WTC11 (cell line): Measurements from ENCODE around the gene AGBL1.

ENCODE experiments used
- ATF2 ChIP-seq: sonication (generic); formaldehyde crosslinking; IDR thresholded peaks from 2 replicates; pipeline ENCODE4 v1.8.1; 2022; ENCODE audit warnings: low read depth, missing genetic modification reagents, borderline replicate concordance
- CTCF ChIP-seq: fragments of 200-600 bp; IDR thresholded peaks from 2 replicates; pipeline ENCODE4 v1.8.0; 2022; ENCODE audit warnings: antibody characterized with exemption
- EMX1 ChIP-seq: fragments of 250-450 bp; sonication (Bioruptor Pico); IDR thresholded peaks from 2 replicates; pipeline ENCODE4 v1.8.0; 2021; ENCODE audit warnings: mild to moderate bottlenecking
- ERG ChIP-seq: fragments of 250-450 bp; sonication (Bioruptor Pico); IDR thresholded peaks from 2 replicates; pipeline ENCODE4 v1.8.0; 2021; ENCODE audit warnings: mild to moderate bottlenecking
- FOXP4 ChIP-seq: sonication (generic); formaldehyde crosslinking; IDR thresholded peaks from 2 replicates; pipeline ENCODE4 v1.8.0; 2022; ENCODE audit warnings: mild to moderate bottlenecking, missing genetic modification reagents
- JUN ChIP-seq: sonication (generic); formaldehyde crosslinking; IDR thresholded peaks from 2 replicates; pipeline ENCODE4 v1.8.0; 2023; ENCODE audit warnings: mild to moderate bottlenecking, missing genetic modification reagents
- MYBL2 ChIP-seq: sonication (generic); formaldehyde crosslinking; IDR thresholded peaks from 2 replicates; pipeline ENCODE4 v1.8.1; 2023; ENCODE audit warnings: mild to moderate bottlenecking, moderate library complexity, missing genetic modification reagents
- PRDM15 ChIP-seq: sonication (generic); formaldehyde crosslinking; IDR thresholded peaks from 2 replicates; pipeline ENCODE4 v1.8.0; 2022; ENCODE audit warnings: missing genetic modification reagents
- ZBTB43 ChIP-seq: sonication (generic); formaldehyde crosslinking; IDR thresholded peaks from 2 replicates; pipeline ENCODE4 v1.8.1; 2023; ENCODE audit warnings: mild to moderate bottlenecking, missing genetic modification reagents
- ZNF121 ChIP-seq: sonication (generic); formaldehyde crosslinking; IDR thresholded peaks from 2 replicates; pipeline ENCODE4 v1.8.0; 2023; ENCODE audit warnings: missing genetic modification reagents
- ZNF138 ChIP-seq: sonication (generic); formaldehyde crosslinking; conservative IDR thresholded peaks from 2 replicates; pipeline ENCODE4 v1.8.1; 2022; ENCODE audit warnings: mild to moderate bottlenecking, moderate library complexity, missing genetic modification reagents

GRCh38 chr15:86969364-86969763, 889.7 kb downstream of the AGBL1 start:
- no peak for TF ChIP-seq CTCF
- no peak for TF ChIP-seq FOXP4 (CRISPR knock-in tag)
- TF ChIP-seq ZBTB43 (CRISPR knock-in tag): no peak
- no peak for TF ChIP-seq ZNF138
- TF ChIP-seq PRDM15 (CRISPR knock-in tag): no peak
- TF ChIP-seq ZNF121 (CRISPR knock-in tag): no peak
- TF ChIP-seq ATF2 (CRISPR knock-in tag): no peak
- no peak for TF ChIP-seq ERG (CRISPR knock-in tag)
- TF ChIP-seq JUN (CRISPR knock-in tag): no peak
- no peak for TF ChIP-seq EMX1 (CRISPR knock-in tag)
- no peak for TF ChIP-seq MYBL2 (CRISPR knock-in tag)
